WTC11 (cell line): ENCODE results near the gene KDM4B. TPM values are rescaled to one million over a fixed set of nuclear protein-coding genes. Genes with fewer than 3 reads are reported as not detected.

Experiments
- ATAC-seq: fragments of 200-7000 bp; cut with Tn5 transposase; 2 replicates; pipeline ENCODE4 v1.10.0; 2021; ENCODE audit warnings: mild to moderate bottlenecking, moderate library complexity
- CTCF ChIA-PET: fragments of 300-600 bp; sonication (Branson Sonifier 250); formaldehyde crosslinking; loops from one replicate; lab custom pipeline; 2021; ENCODE audit warnings: antibody characterized with exemption; lab: Charles Lee
- POLR2A ChIA-PET: fragments of 350-600 bp; sonication (Branson Sonifier 250); formaldehyde crosslinking; loops from one replicate; lab custom pipeline; 2021; ENCODE audit warnings: antibody characterized with exemption; lab: Charles Lee
- DNase-seq: peaks from one replicate; pipeline ENCODE4 v3.0.0; 2021; ENCODE audit warnings: low spot score
- H3K27ac Mint-ChIP-seq: 2 replicates; pipeline ENCODE4 v1.8.0; 2021; ENCODE audit warnings: mixed read lengths
- H3K27me3 Mint-ChIP-seq: 2 replicates; pipeline ENCODE4 v1.8.0; 2021; ENCODE audit warnings: low read depth, mild to moderate bottlenecking, moderate library complexity, mixed read lengths
- H3K36me3 Mint-ChIP-seq: 2 replicates; pipeline ENCODE4 v1.8.0; 2021; ENCODE audit warnings: mixed read lengths
- H3K4me1 Mint-ChIP-seq: 2 replicates; pipeline ENCODE4 v1.8.0; 2022; ENCODE audit warnings: mixed read lengths
- H3K4me3 Mint-ChIP-seq: 2 replicates; pipeline ENCODE4 v1.8.0; 2021; ENCODE audit warnings: mild to moderate bottlenecking, moderate library complexity, mixed read lengths
- H3K9me3 Mint-ChIP-seq: 2 replicates; pipeline ENCODE4 v1.8.0; 2021; ENCODE audit warnings: mixed read lengths
- AR ChIP-seq: fragments of 250-450 bp; sonication (Bioruptor Pico); IDR thresholded peaks from 2 replicates; pipeline ENCODE4 v1.9.0; 2021; ENCODE audit warnings: mild to moderate bottlenecking
- ATF6 ChIP-seq: sonication (generic); formaldehyde crosslinking; IDR thresholded peaks from 2 replicates; pipeline ENCODE4 v1.8.1; 2023; ENCODE audit warnings: mild to moderate bottlenecking, missing genetic modification reagents
- CREB1 ChIP-seq: sonication (generic); formaldehyde crosslinking; IDR thresholded peaks from 2 replicates; pipeline ENCODE4 v1.8.0; 2023; ENCODE audit warnings: mild to moderate bottlenecking, missing genetic modification reagents
- FOXP1 ChIP-seq: sonication (generic); formaldehyde crosslinking; IDR thresholded peaks from 2 replicates; pipeline ENCODE4 v1.8.0; 2022; ENCODE audit warnings: missing genetic modification reagents, mild to moderate bottlenecking, moderate library complexity, borderline replicate concordance
- HMGXB4 ChIP-seq: sonication (generic); formaldehyde crosslinking; IDR thresholded peaks from 2 replicates; pipeline ENCODE4 v1.8.1; 2023; ENCODE audit warnings: mild to moderate bottlenecking, moderate library complexity, missing genetic modification reagents
- JAZF1 ChIP-seq: fragments of 250-450 bp; sonication (Bioruptor Pico); IDR thresholded peaks from 2 replicates; pipeline ENCODE4 v1.9.0; 2021; ENCODE audit warnings: moderate library complexity, mild to moderate bottlenecking, inconsistent platforms
- MLX ChIP-seq: sonication (generic); formaldehyde crosslinking; IDR thresholded peaks from 2 replicates; pipeline ENCODE4 v1.8.1; 2023; ENCODE audit warnings: mild to moderate bottlenecking, missing genetic modification reagents, moderate library complexity
- MXD4 ChIP-seq: fragments of 250-450 bp; sonication (Bioruptor Pico); IDR thresholded peaks from 2 replicates; pipeline ENCODE4 v1.8.0; 2021; ENCODE audit warnings: mild to moderate bottlenecking, moderate library complexity, borderline replicate concordance
- SMAD4 ChIP-seq: sonication (generic); formaldehyde crosslinking; IDR thresholded peaks from 2 replicates; pipeline ENCODE4 v1.8.0; 2022; ENCODE audit warnings: mild to moderate bottlenecking, missing genetic modification reagents
- ZMAT4 ChIP-seq: fragments of 250-450 bp; sonication (Bioruptor Pico); IDR thresholded peaks from 2 replicates; pipeline ENCODE4 v1.9.0; 2021; ENCODE audit warnings: mild to moderate bottlenecking
- ZNF121 ChIP-seq: sonication (generic); formaldehyde crosslinking; IDR thresholded peaks from 2 replicates; pipeline ENCODE4 v1.8.0; 2023; ENCODE audit warnings: missing genetic modification reagents
- ZNF671 ChIP-seq: fragments of 250-450 bp; sonication (Bioruptor Pico); IDR thresholded peaks from 2 replicates; pipeline ENCODE4 v1.8.0; 2021; ENCODE audit warnings: mild to moderate bottlenecking
- total RNA-seq: library from RNA; stranded (reverse); gene quantifications from 3 replicates; pipeline ENCODE4 v1.2.3, GENCODE V29; 2021
- TF ChIP-seq, protein P1 (sequence below): sonication (generic); formaldehyde crosslinking; IDR thresholded peaks from 2 replicates; pipeline ENCODE4 v1.8.1; 2023; ENCODE audit warnings: mild to moderate bottlenecking, missing genetic modification reagents
- TF ChIP-seq, protein P2 (sequence below): sonication (generic); formaldehyde crosslinking; IDR thresholded peaks from 2 replicates; pipeline ENCODE4 v1.8.0; 2022; ENCODE audit warnings: mild to moderate bottlenecking, missing genetic modification reagents
- TF ChIP-seq, protein P3 (sequence below): sonication (generic); formaldehyde crosslinking; IDR thresholded peaks from 2 replicates; pipeline ENCODE4 v1.8.1; 2022; ENCODE audit warnings: low read depth, mild to moderate bottlenecking, moderate library complexity, missing genetic modification reagents, borderline replicate concordance

KDM4B gene
- total RNA-seq, 1 experiment from 2014 or later: 43.2 TPM

GRCh38 chr19:5173993-5174392 is 205.1 kb downstream of the KDM4B start:
- H3K36me3 Mint-ChIP-seq: no peaks in the 10 kb centered on the region
- peaks cover 9% of the 10 kb centered on the region; the same call in 1 of the 2 replicates for H3K27me3 Mint-ChIP-seq
- TF ChIP-seq ZNF671 (CRISPR knock-in tag) (no peak), MXD4 (no peak), MLX (CRISPR knock-in tag) (no peak), JAZF1 (CRISPR knock-in tag) (no peak), AR (CRISPR knock-in tag) (no peak), CREB1 (CRISPR knock-in tag) (no peak)
- ChIA-PET POLR2A (no interaction called here), CTCF (interaction anchor here (0.8 kb wide), 1 partner anchor 19 kb away, joined by 3 read pairs; no protein-coding TSS in a partner anchor)
- no peak overlapping the region for H3K4me3 Mint-ChIP-seq
- ATAC-seq: no peak
- no peak overlapping the region for H3K27ac Mint-ChIP-seq
- peaks cover 6% of the 10 kb centered on the region; the same call in 1 of the 2 replicates for H3K9me3 Mint-ChIP-seq
- no peak for DNase-seq
- H3K4me1 Mint-ChIP-seq: no peaks in the 10 kb centered on the region

GRCh38 chr19:5177745-5178450 is 209.0 kb downstream of the KDM4B start:
- ChIA-PET CTCF (interaction anchor here (0.5 kb wide), 1 partner anchor 171 kb away, joined by 4 read pairs; no protein-coding TSS in a partner anchor), POLR2A (interaction anchor here (0.6 kb wide), 1 partner anchor 12 kb away, joined by 6 read pairs; no protein-coding TSS in a partner anchor)
- Mint-ChIP-seq H3K4me1 (no peaks in the 10 kb centered on the region), H3K27ac (no peak overlapping the region), H3K27me3 (peaks cover 7% of the 10 kb centered on the region), H3K9me3 (no peaks in the 10 kb centered on the region), H3K4me3 (no peak overlapping the region), H3K36me3 (no peaks in the 10 kb centered on the region)
- ATAC-seq (no peak), DNase-seq (no peak)
- TF ChIP-seq ZNF121 (CRISPR knock-in tag) (no peak), HMGXB4 (CRISPR knock-in tag) (no peak), ATF6 (CRISPR knock-in tag) (no peak)
- TF ChIP-seq, protein P1, sequence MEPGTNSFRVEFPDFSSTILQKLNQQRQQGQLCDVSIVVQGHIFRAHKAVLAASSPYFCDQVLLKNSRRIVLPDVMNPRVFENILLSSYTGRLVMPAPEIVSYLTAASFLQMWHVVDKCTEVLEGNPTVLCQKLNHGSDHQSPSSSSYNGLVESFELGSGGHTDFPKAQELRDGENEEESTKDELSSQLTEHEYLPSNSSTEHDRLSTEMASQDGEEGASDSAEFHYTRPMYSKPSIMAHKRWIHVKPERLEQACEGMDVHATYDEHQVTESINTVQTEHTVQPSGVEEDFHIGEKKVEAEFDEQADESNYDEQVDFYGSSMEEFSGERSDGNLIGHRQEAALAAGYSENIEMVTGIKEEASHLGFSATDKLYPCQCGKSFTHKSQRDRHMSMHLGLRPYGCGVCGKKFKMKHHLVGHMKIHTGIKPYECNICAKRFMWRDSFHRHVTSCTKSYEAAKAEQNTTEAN (CRISPR knock-in tag): no peak

DNA sequence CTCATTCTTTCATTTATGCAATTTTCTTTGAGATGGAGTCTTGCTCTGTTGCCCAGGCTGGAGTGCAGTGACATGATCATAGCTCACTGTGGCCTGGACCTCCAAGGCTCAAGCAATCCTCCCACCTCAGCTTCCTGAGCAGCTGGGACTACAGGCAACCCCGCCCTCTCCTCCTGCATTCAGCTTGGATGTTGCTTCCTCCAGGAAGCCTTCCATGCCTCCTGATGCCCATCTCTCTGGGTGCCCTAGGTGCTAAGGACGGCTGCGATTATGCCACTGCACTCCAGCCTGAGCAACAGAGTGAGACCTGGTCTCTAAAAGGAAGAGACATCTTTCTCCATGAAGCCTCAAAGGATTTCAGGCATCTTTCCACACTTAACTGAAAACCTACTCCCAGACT is 209.9 kb downstream of the KDM4B start:
- Mint-ChIP-seq H3K36me3 (no peaks in the 10 kb centered on the region), H3K27ac (no peak overlapping the region), H3K9me3 (no peaks in the 10 kb centered on the region)
- DNase-seq: no peak
- ChIA-PET CTCF (interaction anchor here (0.7 to 1.3 kb wide), 4 partner anchors 24 to 178 kb away, joined by 3 to 6 read pairs (median 3); no protein-coding TSS in a partner anchor), POLR2A (interaction anchor here (0.6 kb wide), 1 partner anchor 12 kb away, joined by 6 read pairs; no protein-coding TSS in a partner anchor)
- ATAC-seq: no peak
- TF ChIP-seq, protein P2, sequence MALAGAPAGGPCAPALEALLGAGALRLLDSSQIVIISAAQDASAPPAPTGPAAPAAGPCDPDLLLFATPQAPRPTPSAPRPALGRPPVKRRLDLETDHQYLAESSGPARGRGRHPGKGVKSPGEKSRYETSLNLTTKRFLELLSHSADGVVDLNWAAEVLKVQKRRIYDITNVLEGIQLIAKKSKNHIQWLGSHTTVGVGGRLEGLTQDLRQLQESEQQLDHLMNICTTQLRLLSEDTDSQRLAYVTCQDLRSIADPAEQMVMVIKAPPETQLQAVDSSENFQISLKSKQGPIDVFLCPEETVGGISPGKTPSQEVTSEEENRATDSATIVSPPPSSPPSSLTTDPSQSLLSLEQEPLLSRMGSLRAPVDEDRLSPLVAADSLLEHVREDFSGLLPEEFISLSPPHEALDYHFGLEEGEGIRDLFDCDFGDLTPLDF: no peak
- TF ChIP-seq SMAD4 (CRISPR knock-in tag) (no peak), HMGXB4 (CRISPR knock-in tag) (no peak), ZNF121 (CRISPR knock-in tag) (0 out of 2 replicates have a peak, but pooled peaks have one; percentile 18), FOXP1 (no peak), ZMAT4 (CRISPR knock-in tag) (no peak)
- TF ChIP-seq, protein P3, sequence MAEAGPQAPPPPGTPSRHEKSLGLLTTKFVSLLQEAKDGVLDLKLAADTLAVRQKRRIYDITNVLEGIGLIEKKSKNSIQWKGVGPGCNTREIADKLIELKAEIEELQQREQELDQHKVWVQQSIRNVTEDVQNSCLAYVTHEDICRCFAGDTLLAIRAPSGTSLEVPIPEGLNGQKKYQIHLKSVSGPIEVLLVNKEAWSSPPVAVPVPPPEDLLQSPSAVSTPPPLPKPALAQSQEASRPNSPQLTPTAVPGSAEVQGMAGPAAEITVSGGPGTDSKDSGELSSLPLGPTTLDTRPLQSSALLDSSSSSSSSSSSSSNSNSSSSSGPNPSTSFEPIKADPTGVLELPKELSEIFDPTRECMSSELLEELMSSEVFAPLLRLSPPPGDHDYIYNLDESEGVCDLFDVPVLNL (CRISPR knock-in tag): no peak
- TF ChIP-seq, all 79 proteins: peak for 1
- Mint-ChIP-seq H3K27me3 (peaks cover 7% of the 10 kb centered on the region), H3K4me3 (no peak overlapping the region), H3K4me1 (no peaks in the 10 kb centered on the region)
